DOHH2 (cell line): ENCODE measurements around the gene RING1.

ENCODE experiments used
- CTCF ChIP-seq: fragments of 200-600 bp; sonication (generic); IDR thresholded peaks from one replicate; pipeline ENCODE4 v1.5.1; 2014; ENCODE audit warnings: antibody characterized with exemption, mild to moderate bottlenecking, low read depth, low read length; ENCODE audit not compliant: poor library complexity, severe bottlenecking
- EZH2phosphoT487 ChIP-seq: fragments of 200-600 bp; sonication (generic); IDR thresholded peaks from 2 replicates; pipeline ENCODE4 v1.6.1; 2017; ENCODE audit warnings: borderline replicate concordance, mild to moderate bottlenecking, antibody characterized with exemption, low read length, moderate library complexity, mixed read lengths

DNA sequence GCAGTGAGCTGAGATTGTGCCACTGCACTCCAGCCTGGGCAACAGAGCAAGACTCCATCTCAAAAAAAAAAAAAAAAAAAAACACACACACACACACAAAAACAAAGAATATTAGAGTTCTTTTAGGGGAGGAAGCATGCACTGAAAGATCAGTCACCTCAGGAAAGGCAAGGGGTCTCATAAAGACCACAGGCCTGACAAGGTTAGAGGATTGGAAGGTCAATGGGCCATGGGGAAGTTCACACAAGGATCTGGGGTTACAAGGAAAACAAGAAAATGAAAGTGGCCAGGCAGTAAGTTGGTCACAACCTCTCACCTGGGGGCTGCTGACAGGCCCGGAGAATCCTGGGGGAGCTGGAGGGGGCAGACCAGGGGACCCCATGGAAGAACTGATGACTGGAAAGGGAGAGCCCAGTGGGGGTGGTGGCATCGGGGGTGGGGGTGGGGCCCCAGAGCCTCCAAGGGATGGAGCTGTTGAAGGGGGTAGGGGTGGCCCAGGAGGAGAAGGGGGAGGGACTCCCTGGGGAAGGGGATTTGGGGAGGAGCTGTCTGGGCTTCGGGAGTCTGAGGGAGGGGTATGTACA lies 9.4 kb upstream of the RING1 start:
- TF ChIP-seq CTCF (no peak), EZH2phosphoT487 (no peak)
